Measurements from ENCODE around the gene POC1A.

DNA sequence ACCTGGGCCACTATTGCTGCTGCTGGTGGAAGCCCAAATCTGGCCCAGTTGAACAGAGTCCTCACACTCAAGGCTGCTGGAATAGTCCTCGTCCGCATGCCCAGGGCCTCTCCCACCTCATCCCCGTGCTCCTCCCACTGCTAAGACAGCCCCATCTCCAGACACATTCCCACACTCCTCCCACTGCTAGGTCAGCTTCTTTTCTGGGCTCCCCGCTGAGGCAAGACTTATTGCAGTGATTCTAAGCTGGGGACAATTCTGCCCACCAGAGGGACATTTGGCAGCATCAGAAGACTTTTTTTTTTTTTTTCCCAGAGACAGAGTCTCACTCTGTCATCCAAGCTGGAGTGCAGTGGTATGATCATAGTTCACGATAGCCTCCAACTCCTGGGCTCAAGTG lies 35.1 kb downstream of the POC1A start:
- TF ChIP-seq CTCF (IDR thresholded peaks at IDR 0.05; ENCODE audit: low read depth, low read length, poor library complexity, severe bottlenecking): no peak
- TF ChIP-seq EZH2phosphoT487 (IDR thresholded peaks at IDR 0.05; ENCODE audit: borderline replicate concordance, low read length): no peak
